Dedifferentiated amniotic fluid mesenchymal stem cell (primary cell): Measurements from ENCODE around the gene COL3A1.

Experiments
- DNase-seq: peaks from one replicate; pipeline ENCODE4 v3.0.0-alpha.2; 2016; ENCODE audit errors: extremely low spot score

The COL3A1 gene

DNA sequence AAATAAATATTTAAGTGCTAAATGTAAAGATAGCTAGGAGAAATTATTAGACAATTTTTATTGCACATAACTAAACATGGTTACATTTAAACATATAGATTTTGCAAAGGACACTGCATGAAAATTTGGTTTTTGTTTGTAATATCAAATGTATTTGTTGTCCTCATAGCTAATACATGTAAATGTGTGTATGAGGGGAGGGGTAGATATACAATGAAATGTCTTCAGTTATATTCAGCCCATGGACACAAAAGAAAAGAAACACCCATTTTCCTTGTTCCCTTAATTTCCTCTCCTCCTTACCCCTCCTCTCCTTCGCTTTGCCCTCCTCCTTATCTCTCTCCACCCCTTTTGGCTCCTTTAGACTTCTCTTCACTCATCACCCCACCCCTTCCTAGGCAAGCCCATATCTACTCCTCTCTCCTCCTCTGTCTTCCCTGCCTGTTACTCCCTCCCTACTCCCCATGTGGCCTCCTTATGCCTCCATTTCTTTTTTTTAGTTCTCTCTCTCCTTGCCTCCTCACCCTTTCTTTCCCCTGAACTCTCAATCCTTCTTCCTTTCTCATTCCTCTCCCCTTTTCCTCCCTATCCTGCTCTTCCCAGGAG, 1.4 kb downstream of the COL3A1 start:
- DNase-seq: peak; percentile 90

DNA sequence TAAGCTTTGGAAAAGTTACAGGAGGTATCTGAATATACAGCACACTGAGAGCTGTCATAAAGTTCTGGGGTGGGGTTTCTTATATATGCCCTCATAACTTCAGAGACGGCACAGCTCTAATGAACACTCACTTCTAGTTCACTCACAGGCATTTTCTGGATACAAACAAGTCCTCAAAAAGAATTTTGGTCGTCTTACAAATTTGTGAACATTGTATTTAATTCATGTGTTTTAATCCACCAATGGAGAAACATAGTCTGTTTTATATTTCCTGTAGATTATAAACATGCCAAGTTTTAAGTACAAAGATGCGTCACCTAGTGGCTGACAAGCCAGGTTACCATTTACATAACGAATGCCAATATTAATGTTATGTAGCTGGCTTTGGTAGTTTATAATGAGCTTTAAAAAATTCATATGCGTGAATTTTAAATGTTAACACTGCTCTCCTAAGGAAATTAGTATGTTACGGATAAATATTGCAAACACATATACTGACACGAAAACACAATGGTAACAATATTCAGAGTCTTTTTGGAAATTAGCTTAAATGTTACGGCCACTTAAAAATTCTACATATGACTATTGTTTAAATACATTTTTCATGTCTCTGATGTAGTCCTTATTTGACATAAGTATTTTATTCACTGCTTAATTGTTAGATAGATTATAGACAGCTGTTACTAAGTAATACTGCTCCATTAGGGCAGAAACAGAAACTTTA, 2.5 kb downstream of the COL3A1 start:
- peak; percentile 73 for DNase-seq

DNA sequence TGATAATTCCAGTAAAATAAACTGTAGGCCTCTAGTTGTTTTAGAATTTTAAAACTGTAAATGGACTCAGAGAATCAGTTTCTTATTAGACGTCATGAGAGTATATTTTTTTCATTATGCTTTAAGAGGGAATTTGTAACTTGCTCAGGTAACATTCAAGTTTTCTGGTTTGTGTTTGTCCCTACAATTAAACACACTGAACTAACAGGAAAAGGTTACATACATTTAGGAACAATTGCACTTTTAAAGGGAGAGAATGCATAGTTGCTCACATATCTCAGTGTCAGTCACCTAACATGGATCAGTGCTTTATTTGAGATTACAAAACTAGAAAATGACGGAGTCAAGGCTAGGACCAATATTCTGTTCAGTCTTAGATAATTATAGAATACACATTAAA, 3.1 kb downstream of the COL3A1 start:
- DNase-seq: no peak

DNA sequence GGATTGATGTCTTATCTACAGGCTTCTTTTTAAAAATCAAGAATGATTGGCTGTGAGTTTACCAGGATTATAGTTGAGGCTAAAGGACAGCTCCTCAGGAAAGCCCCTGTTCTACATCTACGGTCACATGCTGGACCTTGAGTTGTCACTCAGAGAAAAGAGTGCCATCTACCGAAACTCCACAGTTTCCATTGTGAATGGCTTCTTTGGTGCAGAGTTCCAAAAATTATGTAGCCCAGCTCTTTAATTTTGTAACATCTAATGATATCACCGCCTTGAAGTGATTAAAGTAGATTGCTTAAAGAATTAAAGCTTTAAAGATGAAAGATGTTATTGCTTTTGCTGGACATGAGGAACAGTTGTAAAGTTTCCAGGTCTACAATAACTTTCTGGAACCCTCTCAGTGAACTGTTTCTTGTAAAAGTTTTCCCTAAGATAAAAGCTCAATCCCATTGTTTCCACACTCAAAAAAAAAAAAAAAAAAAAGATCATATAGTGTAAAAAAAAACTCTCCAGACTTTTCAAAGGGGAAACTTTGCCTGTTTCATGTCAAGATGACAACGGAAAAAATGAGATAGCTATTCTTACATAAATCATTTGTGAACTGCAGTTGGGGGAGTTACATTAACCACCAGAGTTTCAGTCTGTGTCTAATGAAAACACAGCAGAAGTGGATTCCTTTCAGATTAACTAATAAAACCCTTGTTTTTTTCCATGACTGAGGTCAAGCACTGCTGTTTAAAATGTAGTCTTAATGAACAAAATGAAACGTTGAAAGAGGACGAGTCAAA, 4.3 kb downstream of the COL3A1 start:
- peak; percentile 65 for DNase-seq

DNA sequence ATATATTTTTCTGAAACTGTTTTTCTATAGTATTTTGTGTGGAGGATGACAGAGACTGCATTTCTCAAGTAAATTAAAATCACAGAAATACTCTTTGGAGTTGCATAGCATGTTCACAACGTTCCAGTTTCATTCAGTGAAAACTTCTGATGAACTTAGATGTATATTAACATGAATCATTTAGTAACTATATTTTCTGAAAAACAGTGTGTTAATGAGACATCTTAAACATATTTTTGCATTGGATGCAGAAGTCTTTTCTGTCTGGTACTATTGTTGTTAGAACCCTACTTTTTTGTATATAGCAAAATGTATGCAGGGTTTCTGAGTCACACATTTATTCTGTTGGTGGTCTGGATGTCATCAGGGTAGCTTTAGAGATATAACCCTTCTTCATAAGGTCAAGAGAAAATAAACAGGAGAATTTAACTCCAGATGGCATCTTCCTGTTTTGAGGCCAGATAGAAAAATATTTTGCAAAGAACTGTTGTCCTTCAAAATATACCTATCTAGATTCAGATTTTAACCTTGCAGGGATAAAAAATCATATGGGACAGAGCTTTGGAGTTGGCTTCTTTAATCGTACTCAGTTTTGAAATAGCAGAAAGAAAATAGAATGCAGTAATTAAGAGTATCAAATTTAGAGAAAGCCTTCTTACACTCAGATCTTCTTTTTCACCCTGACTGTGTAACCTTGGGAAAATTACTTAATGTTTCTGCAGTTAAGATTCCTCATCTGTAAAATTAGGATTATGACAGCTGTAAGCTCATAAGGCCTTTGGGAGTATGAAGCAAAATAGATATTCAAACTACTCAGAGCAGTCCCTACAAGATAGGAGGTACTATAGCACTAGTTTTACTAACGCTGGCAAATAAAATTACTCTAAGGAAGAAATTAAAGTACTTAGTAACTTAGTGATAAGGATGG, 5.3 kb downstream of the COL3A1 start:
- no peak for DNase-seq

DNA sequence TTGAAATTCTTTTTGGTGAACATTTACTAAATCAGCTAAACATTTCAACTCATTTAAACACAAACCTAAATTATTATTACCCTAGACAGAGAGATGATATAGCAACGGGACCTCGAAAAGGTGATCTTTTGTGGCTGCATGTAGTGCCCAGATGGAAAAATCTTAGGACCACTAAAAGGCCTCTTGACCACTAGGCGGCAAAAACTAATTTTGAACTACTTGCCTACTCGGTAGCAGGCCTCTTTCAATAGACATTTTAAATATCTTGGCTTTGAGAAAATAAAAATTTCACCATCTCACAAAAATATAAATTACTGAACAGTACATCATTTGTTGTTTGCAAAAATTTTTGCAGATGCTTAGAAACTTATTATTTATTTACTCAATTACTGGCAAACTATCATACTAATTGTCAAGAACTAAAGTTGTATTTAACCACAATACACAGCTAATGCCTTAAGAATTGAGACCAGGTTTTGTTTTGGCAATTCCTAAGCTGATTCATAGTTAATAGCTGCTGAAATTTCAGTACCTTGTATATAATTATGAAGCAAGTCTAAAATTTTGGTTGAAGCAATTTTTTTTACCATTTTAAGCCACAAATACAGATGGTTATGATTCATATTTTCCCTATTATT, 9.4 kb downstream of the COL3A1 start:
- peak; percentile 77 for DNase-seq

DNA sequence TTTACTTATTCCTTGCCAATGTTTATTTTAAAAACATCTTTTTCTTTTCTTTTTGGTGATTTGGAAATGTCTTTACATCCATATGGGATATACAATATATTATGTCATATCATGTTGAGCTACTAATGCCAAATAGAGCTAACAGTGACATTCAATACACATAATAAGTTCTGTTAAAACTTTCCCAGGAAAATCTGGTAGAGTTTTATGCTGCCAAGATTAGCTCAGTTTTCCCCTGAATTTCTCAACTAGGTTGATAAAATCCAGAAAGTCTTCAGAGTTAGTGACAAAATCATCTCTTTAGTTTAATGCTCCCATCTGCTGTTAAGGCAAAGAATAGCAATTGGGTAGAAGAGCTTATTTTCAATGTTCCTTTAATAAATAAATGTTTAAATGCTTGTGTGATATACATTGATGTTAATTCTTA, 9.9 kb downstream of the COL3A1 start:
- peak; percentile 75 for DNase-seq

DNA sequence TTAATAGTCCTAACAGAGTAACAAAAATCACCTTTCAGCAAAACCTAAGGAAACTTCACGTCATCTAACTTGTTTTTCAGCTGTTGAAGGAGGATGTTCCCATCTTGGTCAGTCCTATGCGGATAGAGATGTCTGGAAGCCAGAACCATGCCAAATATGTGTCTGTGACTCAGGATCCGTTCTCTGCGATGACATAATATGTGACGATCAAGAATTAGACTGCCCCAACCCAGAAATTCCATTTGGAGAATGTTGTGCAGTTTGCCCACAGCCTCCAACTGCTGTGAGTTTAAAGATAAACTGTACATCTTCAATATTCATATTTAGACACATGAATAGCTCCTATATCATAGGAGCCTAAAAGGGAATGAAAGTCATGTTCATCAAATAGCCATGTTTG, 10.5 kb downstream of the COL3A1 start:
- DNase-seq: peak; percentile 78

DNA sequence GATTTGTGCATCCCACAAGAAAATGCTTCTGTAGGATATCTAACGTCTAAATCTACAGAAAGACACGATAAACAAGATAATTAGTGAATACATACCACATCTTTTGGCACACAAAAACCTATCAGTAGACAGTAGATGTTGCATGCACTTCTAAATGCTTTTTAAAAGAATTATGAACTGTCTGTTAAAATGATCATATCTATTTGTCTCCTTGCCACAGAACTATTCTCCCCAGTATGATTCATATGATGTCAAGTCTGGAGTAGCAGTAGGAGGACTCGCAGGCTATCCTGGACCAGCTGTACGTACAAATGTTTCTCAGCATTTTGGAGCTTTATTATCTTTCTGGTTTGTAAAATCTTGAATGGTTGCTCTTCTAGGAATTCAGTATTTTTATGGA, 12.7 kb downstream of the COL3A1 start:
- no peak for DNase-seq

DNA sequence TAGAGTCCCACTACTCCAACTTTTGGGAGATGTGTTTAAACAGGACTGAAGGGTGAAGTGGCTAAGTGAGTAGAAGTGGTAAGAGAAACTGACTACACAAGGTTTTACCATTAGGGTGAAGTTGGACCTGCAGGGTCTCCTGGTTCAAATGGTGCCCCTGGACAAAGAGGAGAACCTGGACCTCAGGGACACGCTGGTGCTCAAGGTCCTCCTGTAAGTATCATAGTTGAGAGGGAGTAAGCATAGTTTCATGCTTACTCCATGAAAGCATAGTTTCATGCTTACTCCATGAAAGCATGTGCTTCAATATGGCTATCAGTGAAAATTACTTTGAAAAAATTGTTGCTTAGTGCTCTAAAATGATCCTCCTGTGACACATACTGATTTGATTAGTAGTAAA, 19.1 kb downstream of the COL3A1 start:
- DNase-seq: no peak

DNA sequence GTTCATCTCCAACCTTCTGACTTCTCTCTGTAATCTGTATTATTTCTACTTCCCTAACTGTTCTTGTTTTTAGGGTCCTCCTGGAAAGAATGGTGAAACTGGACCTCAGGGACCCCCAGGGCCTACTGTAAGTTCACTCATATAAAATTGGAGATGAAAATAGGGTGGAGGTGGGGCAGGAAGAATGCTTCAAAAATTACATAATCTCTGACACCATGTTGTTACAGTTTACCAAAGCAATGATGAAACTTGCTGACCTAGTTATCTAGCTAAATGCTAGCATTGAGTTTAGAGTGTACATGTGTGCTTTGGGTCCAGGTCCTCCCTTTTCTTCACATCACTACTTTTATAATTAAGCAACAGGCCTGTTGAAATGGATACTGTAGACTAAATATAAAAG, 23.1 kb downstream of the COL3A1 start:
- DNase-seq: no peak

DNA sequence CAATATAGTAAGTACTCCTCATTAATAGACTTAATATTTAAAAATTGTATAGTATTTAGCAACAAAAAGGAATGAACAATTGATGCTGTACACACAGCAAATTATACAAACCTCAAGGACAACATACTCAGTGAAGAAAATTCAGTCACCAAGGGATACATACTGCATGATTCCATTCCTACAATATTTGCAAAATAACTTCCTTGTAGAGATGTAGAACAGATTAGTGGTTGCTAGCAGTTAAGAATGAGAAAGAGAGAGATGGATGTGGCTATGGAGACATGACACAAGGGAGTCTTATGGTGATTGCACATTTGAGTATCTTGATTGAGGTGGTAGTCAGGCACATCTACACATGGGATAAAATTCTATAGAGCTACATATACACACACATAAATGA, 26.0 kb downstream of the COL3A1 start:
- DNase-seq: no peak

DNA sequence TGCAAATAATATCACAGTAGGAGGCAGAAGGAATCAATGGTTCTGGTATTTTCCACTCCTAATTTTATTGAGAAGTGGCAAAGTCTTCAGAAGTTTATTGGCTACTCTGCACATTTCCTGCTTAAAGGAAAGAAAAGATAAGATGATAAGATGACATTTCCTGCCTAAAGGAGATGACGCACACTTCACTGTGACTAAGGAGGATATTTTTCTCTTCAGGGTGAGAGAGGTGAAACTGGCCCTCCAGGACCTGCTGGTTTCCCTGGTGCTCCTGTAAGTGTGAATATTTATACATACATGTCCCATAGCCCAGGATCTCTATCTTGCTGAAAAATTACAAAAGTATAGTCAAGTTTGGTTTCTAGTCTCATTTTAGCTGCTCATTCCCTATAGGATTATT, 27.9 kb downstream of the COL3A1 start:
- no peak for DNase-seq

DNA sequence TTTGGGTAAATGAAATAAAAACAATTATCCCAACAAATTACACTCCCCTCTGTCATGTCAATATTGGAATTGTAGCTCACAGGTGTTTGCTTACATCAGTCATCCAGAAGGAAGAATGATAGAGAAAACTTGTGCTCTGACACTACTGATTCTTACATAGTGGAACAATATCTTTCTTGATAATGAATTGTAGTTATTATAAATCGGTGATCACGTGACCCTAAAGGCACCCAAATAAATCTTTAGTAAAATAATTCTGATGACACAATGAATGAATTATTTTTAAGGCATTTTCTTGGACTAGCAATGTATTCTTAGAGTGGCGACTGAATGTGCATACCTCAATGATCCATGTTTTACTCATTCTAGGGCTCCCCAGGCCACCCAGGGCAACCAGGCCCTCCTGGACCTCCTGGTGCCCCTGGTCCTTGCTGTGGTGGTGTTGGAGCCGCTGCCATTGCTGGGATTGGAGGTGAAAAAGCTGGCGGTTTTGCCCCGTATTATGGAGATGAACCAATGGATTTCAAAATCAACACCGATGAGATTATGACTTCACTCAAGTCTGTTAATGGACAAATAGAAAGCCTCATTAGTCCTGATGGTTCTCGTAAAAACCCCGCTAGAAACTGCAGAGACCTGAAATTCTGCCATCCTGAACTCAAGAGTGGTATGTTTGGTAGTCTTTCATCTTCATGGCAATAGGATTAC, 34.5 kb downstream of the COL3A1 start:
- DNase-seq: no peak

DNA sequence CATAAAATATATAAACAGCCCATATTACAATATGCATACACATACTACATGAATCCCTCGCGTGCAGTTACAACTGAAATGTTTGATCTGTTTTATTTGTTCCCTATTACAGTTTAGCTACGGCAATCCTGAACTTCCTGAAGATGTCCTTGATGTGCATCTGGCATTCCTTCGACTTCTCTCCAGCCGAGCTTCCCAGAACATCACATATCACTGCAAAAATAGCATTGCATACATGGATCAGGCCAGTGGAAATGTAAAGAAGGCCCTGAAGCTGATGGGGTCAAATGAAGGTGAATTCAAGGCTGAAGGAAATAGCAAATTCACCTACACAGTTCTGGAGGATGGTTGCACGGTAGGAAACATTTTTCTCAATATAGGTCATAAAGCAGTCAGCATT, 36.4 kb downstream of the COL3A1 start:
- DNase-seq: no peak

DNA sequence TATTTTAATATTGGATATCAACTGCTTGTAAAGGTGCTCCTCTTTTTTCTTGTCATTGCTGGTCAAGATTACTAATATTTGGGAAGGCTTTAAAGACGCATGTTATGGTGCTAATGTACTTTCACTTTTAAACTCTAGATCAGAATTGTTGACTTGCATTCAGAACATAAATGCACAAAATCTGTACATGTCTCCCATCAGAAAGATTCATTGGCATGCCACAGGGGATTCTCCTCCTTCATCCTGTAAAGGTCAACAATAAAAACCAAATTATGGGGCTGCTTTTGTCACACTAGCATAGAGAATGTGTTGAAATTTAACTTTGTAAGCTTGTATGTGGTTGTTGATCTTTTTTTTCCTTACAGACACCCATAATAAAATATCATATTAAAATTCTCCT, 38.2 kb downstream of the COL3A1 start:
- no peak for DNase-seq

DNA sequence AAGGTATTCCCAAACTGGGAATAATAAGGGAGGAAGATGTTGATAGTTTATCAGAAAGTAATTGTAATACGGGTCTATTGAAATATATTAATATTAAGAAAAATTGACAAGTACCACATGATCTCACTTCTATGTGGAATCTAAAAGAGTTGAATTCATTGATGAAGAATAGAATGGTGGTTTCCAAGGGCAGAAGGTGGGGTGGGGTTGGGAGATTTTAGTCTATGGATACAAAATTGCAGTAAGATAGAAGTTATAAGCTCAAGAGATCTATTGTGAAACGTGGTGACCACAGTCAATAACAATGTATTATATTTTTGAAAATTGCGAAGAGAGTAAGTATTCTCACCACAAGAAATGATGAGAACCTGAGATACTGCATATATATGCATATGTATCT, 38.9 kb downstream of the COL3A1 start:
- DNase-seq: no peak

DNA sequence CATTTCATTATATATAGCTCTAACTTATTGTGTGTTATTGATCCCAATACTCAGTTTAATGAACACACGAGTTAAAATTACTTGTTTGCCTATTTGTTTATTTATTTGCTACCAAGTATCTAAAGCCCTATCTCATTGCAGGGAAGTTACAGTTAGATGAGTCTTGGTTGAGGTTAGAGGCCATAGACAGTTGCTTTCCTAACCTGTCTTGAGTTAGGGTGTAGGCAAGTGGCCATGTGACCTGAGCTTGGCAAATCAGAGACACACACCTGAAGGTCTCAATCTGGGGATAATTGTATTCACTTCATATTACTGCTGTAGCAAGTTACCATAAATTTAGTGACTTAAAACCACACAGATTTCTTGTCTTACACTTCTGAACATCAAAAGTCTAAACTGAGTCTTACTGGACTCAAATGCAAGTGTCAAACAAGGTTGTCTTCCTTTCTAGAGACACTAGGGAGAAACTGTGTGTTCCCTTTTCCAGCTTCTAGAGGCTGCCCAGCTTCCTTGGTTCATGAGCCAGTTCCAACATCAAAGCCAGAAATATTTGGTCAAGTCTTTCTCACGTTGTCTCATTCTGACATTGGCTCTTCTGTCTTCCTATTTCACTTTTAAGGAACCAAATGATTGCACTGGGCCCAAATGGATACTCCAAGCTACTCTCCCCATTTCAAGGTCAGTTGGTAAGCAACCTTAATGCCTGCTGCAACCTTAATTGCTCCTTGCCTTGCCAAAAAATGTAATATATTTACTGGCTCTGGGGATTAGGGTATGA, 39.7 kb downstream of the COL3A1 start:
- DNase-seq: no peak

DNA sequence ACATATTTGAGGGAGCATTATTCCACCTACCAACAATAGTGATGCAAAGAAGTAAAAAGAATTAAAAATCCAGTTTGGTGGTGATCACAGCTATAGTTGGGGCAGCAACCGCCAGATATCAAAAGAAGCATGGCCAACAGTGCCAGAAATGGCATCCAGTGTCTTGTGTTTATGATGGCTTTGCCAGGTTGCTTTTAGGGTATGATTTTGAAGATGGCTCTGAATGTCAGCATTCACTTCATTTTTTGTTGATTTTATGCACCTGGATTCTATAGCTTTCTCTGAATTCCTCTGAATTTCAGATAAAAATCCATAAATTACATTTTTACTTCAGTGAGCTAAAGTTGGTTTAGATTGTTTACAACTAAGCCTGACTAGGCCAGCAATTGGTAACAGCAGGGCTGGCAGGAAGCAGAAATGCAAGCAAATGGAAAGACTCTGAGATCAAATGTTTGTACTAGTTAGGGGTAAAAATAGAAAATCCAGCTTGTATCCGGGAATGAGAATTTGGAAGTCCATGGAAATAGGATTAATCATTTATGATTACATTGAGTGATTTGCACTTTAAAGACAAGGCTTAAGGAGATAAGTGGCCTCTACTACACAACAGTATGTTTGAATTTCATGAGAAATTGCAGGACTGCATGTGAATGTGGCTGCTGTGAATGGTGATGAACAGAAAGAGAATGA, 40.4 kb downstream of the COL3A1 start:
- peak; percentile 66 for DNase-seq
